B cell (primary cell): Measurements from ENCODE around the gene CDNF. TPM values are rescaled to one million over a fixed set of nuclear protein-coding genes. Genes with fewer than 3 reads are reported as not detected.

ENCODE experiments used
- ATAC-seq: fragments of 200-7000 bp; cut with Tn5 transposase; one replicate; pipeline ENCODE4 v1.10.0; 2021; ENCODE audit warnings: low read depth, mild to moderate bottlenecking, moderate number of reproducible peaks, moderate library complexity
- CTCF ChIA-PET: fragments of 350-600 bp; sonication (Branson Sonifier 250); formaldehyde crosslinking; loops from one replicate; lab custom pipeline; 2021; ENCODE audit warnings: antibody characterized with exemption, inconsistent platforms; lab: Charles Lee
- POLR2A ChIA-PET: fragments of 350-600 bp; sonication (Branson Sonifier 250); formaldehyde crosslinking; loops from one replicate; lab custom pipeline; 2021; ENCODE audit warnings: antibody characterized with exemption; lab: Charles Lee
- DNase-seq: peaks from one replicate; pipeline ENCODE4 v3.0.0; 2013
- H2AFZ ChIP-seq: 2 replicates; pipeline ENCODE4 v1.6.1; 2012; ENCODE audit warnings: mild to moderate bottlenecking, low read depth, low read length; ENCODE audit not compliant: insufficient read depth, poor library complexity, severe bottlenecking
- H3K27ac ChIP-seq, 2 donors: 1 replicate in 1 of 2; 2 replicates in 1 of 2; pipeline ENCODE4 v1.5.1; 2012 to 2013; ENCODE audit warnings: low read length in 2 of 2, mild to moderate bottlenecking in 2 of 2, moderate library complexity in 1 of 2
- H3K27me3 ChIP-seq, 4 experiments: fragments of 200-600 bp in 1 of 4; sonication (generic) in 1 of 4; replicated peaks in 1 of 4; 1 replicate in 2 of 4; 2 replicates in 2 of 4; pipeline versions ENCODE4 v1.6.1 to v1.7.0; 2013 to 2016; ENCODE audit warnings: low read length in 3 of 4, mild to moderate bottlenecking in 2 of 4, mixed read lengths in 1 of 4, moderate library complexity in 1 of 4; ENCODE audit not compliant: insufficient read depth in 4 of 4, control insufficient read depth in 3 of 4; ENCODE audit errors: control extremely low read depth in 1 of 4
- H3K36me3 ChIP-seq, 2 experiments: replicated peaks in 1 of 2; 1 replicate in 1 of 2; 2 replicates in 1 of 2; pipeline versions ENCODE4 v1.6.1 to v1.7.1; 2013; ENCODE audit warnings: low read length in 1 of 2; ENCODE audit not compliant: insufficient read depth in 2 of 2, control insufficient read depth in 1 of 2; ENCODE audit errors: control extremely low read depth in 1 of 2, extremely low read depth in 1 of 2
- H3K4me1 ChIP-seq, 2 donors: fragments of 200-600 bp in 1 of 2; sonication (generic) in 1 of 2; 1 replicate in 1 of 2; 2 replicates in 1 of 2; pipeline versions ENCODE4 v1.5.1 to v1.6.1; 2013 to 2017; ENCODE audit warnings: low read length in 2 of 2; ENCODE audit not compliant: control insufficient read depth in 2 of 2, insufficient read depth in 2 of 2
- H3K4me2 ChIP-seq: replicated peaks from 2 replicates; pipeline ENCODE3; 2012; ENCODE audit warnings: mild to moderate bottlenecking, low read depth, low read length; ENCODE audit not compliant: poor library complexity, severe bottlenecking
- H3K4me3 ChIP-seq, 5 experiments: fragments of 200-600 bp in 1 of 5; sonication (generic) in 1 of 5; 1 replicate in 3 of 5; 2 replicates in 2 of 5; pipeline versions ENCODE4 v1.5.1 to v1.7.0; 2011 to 2016; ENCODE audit warnings: low read length in 4 of 5, mild to moderate bottlenecking in 4 of 5, low read depth in 2 of 5, control low read depth in 1 of 5, moderate library complexity in 1 of 5; ENCODE audit not compliant: insufficient read depth in 1 of 5; ENCODE audit errors: control extremely low read depth in 1 of 5, extremely low read depth in 1 of 5
- H3K79me2 ChIP-seq: fragments of 200-600 bp; sonication (generic); one replicate; pipeline ENCODE4 v1.6.0; 2016; ENCODE audit warnings: low read length; ENCODE audit not compliant: control insufficient read depth, insufficient read depth
- H3K9ac ChIP-seq: fragments of 200-600 bp; sonication (generic); 2 replicates; pipeline ENCODE4 v1.6.1; 2017; ENCODE audit warnings: mild to moderate bottlenecking, low read length, moderate library complexity
- H3K9me3 ChIP-seq, 3 donors: one replicate each; pipeline versions ENCODE4 v1.6.1 to v1.7.1; 2013; ENCODE audit warnings: low read length in 2 of 3; ENCODE audit not compliant: control insufficient read depth in 2 of 3, insufficient read depth in 1 of 3; ENCODE audit errors: control extremely low read depth in 1 of 3
- H4K20me1 ChIP-seq: 2 replicates; pipeline ENCODE4 v1.6.0; 2012; ENCODE audit warnings: mild to moderate bottlenecking, low read length; ENCODE audit not compliant: insufficient read depth, control insufficient read depth, poor library complexity, severe bottlenecking
- H3K27ac Mint-ChIP-seq: one replicate; pipeline ENCODE4 v1.8.0; 2021; ENCODE audit warnings: mixed read lengths
- H3K27me3 Mint-ChIP-seq: one replicate; pipeline ENCODE4 v1.8.0; 2021; ENCODE audit warnings: mixed read lengths
- H3K4me1 Mint-ChIP-seq: one replicate; pipeline ENCODE4 v1.8.0; 2021; ENCODE audit warnings: mixed read lengths
- H3K4me3 Mint-ChIP-seq: one replicate; pipeline ENCODE4 v1.8.0; 2021; ENCODE audit warnings: mixed read lengths
- H3K9me3 Mint-ChIP-seq: one replicate; pipeline ENCODE4 v1.8.0; 2022; ENCODE audit warnings: mixed read lengths; ENCODE audit not compliant: insufficient read depth
- CTCF ChIP-seq: fragments of 200-600 bp; IDR thresholded peaks from one replicate; pipeline ENCODE4 v1.8.0; 2022; ENCODE audit warnings: antibody characterized with exemption, mild to moderate bottlenecking
- EZH2 ChIP-seq: IDR thresholded peaks from 2 replicates; pipeline ENCODE4 v1.6.1; 2012; ENCODE audit warnings: borderline replicate concordance, low read depth, mild to moderate bottlenecking, moderate library complexity, low read length; ENCODE audit not compliant: insufficient read depth, poor library complexity, severe bottlenecking
- WGBS: methylation state at CpG from one replicate; pipeline ENCODE4 v1.1.5; 2013; ENCODE audit warnings: missing lambda C conversion rate; ENCODE audit not compliant: insufficient coverage; 5-methylcytosine and 5-hydroxymethylcytosine counted together
- intact Hi-C: fragments of 100-400 bp; cut with micrococcal nuclease; formaldehyde crosslinking; loops from one replicate; pipeline ENCODE4 v1.10.0; 2022
- polyA plus RNA-seq: library from polyadenylated mRNA; depleted of rRNA; stranded (reverse); fragments of >200 nt; gene quantifications from 2 replicates; pipeline ENCODE4 v1.2.3, GENCODE V29; 2012
- total RNA-seq, 2 donors: library from RNA; stranded (reverse); fragments of 120-200 nt in 1 of 2; gene quantifications; 1 replicate in 1 of 2; 2 replicates in 1 of 2; pipeline versions ENCODE4 v1.2.3 to v1.2.4, GENCODE V29; 2013 to 2022

Gene CDNF
- total and polyA plus RNA-seq, 2 donors (not counting 1 experiment from before 2014, with no cell fraction given): 1.4 to 1.8 TPM

GRCh38 chr10:14815681-14816080, 22.2 kb downstream of the CDNF start:
- H3K27ac ChIP-seq: no peak overlapping the region
- ChIA-PET POLR2A (no interaction called here), CTCF (interaction anchor here (0.7 kb wide), 2 partner anchors 85 to 89 kb away, joined by 3 read pairs; no protein-coding TSS in a partner anchor)
- no peaks in the 10 kb centered on the region for H3K36me3 ChIP-seq
- no peak for TF ChIP-seq EZH2
- no peak for TF ChIP-seq CTCF
- DNase-seq (no peak), ATAC-seq (no peak)
- Mint-ChIP-seq H3K27ac (no peak overlapping the region), H3K27me3 (no peaks in the 10 kb centered on the region), H3K4me1 (peaks cover 17% of the 10 kb centered on the region), H3K9me3 (no peaks in the 10 kb centered on the region), H3K4me3 (no peak overlapping the region)
- peaks cover 0 to 2% (median 0%) of the 10 kb centered on the region in 3 donors for H3K9me3 ChIP-seq
- H3K27me3 ChIP-seq: no peaks in the 10 kb centered on the region
- H4K20me1 ChIP-seq: no peaks in the 10 kb centered on the region
- no peak overlapping the region for H3K9ac ChIP-seq
- H2AFZ ChIP-seq: no peak overlapping the region
- H3K4me2 ChIP-seq: no peak overlapping the region
- intact Hi-C loops: no loop called here
- WGBS: no CpG with 5 or more reads among the region's 6 CpGs
- no peaks in the 10 kb centered on the region for H3K79me2 ChIP-seq
- H3K4me3 ChIP-seq: no peak overlapping the region
- peaks cover 1 to 4% of the 10 kb centered on the region in 2 donors for H3K4me1 ChIP-seq

- Histone ChIP-seq H3K4me3 (no peak overlapping the region), H4K20me1 (no peaks in the 10 kb centered on the region), H2AFZ (peak overlapping the region; percentile 16), H3K27me3 (no peaks in the 10 kb centered on the region), H3K9me3 (no peaks in the 10 kb centered on the region), H3K27ac (no peak overlapping the region), H3K36me3 (no peaks in the 10 kb centered on the region), H3K9ac (no peak overlapping the region), H3K79me2 (no peaks in the 10 kb centered on the region), H3K4me2 (no peak overlapping the region), H3K4me1 (peaks cover 0 to 4% of the 10 kb centered on the region in 2 donors)
- WGBS: 100% methylated on average over 2 of the region's 3 CpGs
- ATAC-seq: peak; percentile 10
- no peak for DNase-seq
- H3K9me3 Mint-ChIP-seq: no peaks in the 10 kb centered on the region
- TF ChIP-seq EZH2 (no peak), CTCF (no peak)
- no peak overlapping the region for H3K27ac Mint-ChIP-seq
- POLR2A ChIA-PET: no interaction called here
- H3K27me3 Mint-ChIP-seq: no peaks in the 10 kb centered on the region
- H3K4me3 Mint-ChIP-seq: no peak overlapping the region
- CTCF ChIA-PET: interaction anchor here (0.7 kb wide), 1 partner anchor 10 kb away, joined by 3 read pairs; no protein-coding TSS in a partner anchor
- H3K4me1 Mint-ChIP-seq: peaks cover 18% of the 10 kb centered on the region
- intact Hi-C loops: no loop called here
Observed at GRCh38 chr10:14812271-14812670, 25.6 kb downstream of the CDNF start.
